Effector CD4-positive, alpha-beta T cell (primary cell): ENCODE measurements around the gene EMC10.
A peak's percentile ranks its signal among the peaks of the same experiment; 100 is the strongest.

Experiments used
- DNase-seq: peaks from one replicate; pipeline ENCODE4 v3.0.0-alpha.2; 2020

The EMC10 gene

DNA sequence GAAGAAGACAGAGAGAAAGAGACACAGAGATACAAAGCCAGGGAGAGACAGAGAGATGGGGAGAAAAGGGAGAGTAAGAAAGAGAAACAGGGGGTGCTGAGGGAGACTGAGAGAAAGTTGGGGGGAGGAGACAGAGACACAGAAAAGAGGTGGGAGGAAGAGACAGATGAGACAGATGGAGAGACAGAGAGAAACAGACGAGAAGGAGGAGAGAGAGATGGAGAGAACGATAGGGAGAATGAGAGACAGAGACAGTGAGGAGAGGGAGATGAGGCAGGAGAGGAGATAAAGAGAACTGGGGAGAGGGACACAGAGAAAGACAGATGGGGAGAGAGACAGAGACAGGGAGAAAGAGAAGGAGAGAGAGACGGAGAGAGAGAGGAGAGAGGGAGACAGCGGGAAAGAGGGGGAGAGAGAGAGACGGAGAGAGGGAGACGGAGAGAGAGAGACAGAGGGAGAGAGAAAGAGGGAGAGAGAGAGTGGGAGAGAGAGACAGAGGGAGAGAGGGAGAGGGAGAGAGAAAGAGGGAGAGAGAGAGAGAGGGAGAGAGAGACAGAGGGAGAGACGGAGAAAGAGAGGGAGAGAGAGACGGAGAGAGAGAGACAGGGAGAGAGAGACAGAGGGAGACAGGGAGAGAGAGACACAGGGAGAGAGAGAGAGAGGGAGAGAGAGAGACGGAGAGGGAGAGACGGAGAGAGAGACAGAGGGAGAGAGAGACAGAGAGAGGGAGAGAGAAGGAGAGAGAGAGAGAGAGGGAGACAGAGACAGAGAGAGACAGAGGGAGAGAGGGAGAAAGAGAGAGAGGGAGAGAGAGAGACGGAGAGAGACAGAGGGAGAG lies 22.1 kb downstream of the EMC10 start:
- no peak for DNase-seq

DNA sequence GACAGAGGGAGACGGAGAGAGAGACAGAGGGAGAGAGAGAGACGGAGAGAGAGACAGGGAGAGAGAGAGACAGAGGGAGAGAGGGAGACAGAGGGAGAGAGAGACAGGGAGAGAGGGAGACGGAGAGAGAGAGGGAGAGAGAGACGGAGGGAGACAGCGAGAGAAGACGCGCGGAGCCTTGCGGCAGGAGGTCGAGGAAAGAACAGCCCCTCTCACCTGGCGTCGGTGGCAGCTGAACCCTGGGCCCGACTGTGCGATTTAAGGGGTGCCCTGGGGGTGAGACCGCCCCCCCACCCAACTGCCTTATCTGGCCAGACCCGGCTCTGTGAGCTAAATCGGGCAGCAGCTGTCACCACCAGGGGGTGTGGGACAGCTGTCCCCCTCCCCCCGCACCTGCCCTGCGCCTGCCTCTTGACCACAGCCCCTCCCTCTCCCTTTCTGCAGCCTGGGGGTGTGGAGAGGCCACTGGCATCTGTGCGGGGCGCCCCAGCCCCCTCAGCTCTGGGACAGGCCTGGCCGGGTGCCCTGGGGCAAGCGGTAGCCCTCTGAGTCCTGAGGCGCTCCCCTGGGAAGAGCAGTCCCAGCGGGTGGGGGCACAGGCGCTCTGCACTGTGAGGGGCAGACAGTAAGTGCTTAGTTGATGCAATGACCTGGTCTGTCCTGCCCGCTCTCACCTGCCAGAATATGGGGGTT lies 23.9 kb downstream of the EMC10 start:
- DNase-seq, result no peak

DNA sequence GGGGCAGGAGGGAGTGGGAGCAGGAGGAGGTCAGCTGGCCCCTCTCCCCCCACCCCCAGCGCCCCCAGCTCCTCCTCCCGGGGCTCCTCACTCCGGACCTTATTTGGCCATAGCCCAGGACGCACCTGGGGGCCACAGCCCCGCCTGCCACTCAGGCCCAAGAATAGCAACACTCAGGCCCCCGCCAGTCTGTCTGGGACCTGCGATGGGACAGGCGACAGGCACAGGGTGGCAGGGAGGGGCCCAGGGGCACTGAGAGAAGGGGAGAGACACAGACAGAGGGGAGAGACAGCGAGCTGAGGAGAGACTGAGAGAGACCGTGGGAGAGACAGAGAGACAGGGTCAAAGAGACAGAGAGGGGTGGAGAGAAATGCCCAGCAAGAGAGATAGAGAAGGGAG lies 24.4 kb downstream of the EMC10 start:
- DNase-seq, result no peak

DNA sequence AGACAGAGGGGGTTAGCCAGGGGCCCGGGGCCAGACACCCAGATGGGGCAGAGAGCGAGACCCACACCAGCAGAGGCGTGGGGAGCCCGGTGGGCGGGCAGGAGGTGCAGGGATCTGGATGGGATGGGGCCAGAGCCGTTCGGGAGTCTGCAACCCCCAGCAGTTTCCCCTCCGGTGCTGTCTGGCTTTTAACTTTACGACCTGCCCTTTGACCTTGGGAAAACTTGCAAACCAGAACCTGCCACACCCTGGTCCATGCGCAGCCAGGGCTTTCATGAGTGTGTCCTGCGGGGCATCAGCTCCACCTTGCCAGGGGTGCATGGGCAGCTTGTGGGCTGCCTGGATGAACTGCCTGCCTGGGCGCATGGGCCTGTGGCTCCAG lies 24.9 kb downstream of the EMC10 start:
- no peak for DNase-seq

DNA sequence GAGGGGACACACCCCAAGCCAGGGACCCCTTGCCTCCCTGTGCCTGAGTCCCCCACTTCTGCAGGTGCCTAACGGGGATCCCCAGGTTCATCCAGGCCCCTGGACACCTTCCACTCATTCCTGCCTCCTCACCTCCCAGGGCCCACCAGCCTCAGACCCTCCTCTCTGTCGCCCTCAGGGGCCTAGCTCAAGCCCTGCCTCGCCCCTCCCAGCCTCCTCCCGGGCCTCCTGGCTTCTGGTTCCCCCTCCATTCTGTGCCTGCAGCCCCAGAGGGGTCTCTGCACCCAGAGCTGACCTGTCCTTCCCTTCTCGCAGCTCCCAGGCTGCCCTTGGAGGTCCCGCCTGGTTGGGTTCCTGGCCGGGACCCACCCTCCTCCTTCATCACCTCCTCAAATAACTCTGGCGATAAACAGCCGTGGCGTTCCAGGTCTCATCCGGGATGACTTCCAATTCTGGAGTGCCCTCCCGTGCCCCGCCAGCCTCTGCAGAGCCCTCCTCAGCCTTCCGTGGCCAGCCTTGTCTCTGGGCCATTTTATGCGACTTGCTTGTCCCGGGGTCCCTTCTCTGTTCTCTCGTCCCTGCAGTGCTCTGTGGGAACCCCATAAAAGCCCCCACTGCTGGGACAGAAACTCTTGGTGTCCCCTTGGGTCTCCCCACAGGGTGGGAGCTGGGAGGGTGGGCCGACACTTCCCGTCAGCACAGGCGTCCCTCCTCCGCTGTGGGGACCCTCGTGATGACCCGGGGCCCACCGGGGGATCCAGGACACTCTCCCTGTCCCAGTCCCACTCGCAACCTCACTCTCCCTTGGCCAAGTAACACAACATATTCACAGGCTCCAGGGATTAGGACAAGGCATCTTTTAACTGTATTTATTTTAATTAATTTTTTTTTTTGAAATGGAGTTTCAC lies 25.5 kb downstream of the EMC10 start:
- no peak for DNase-seq

DNA sequence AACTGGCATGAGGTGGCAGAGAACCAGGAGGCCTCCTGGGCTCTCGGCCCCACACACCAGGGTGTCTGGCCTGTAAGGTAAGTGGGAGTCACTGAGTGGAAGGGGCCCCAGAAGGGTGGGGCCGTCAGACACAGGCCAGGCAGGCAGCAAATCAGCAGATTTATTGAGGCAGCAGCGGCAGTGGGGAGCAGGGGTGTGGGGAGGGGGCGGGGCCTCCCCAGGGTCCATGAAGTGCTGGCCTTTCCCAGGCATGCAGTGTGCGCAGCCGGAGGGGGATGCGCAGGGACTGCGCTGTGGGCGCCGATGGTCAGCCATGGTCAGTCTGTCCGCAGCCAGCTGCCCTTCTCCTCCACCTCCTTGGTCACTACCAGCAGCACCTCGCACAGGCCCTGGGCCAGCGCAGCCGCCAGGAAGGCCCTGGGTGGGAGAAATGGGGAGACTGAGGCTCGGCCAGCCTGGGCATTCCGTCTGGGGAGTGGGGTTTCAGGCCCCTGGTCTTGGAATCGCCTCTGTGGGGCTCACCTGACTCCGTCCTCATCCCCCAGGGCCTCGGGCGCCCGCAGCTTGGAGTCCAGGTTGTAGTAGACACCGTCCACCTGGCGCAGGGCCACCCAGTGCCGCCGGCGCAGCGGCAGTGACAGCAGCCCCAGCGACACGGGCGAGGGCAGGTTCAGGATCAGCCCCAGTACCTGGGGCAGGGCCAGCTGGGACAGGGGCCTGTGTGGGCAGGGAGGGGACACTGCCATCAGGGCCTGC lies 29.7 kb downstream of the EMC10 start:
- no peak for DNase-seq

DNA sequence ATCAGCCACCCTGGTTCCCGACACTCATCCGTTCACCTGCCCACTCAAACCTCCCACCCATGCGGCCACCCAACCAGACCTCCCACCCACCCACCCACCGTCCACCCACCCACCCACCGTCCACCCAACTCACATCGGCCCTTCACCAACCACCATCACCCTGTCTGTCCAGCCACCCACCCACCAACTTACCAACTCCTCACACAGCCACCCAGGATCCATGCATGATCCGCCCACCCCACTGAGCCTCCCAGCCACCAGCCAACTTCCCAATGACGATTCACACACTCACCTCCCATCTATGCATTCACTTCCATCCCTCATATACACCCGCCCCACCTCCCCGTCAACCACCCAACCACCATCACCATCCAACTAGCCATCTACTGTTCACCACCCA lies 30.4 kb downstream of the EMC10 start:
- no peak for DNase-seq

DNA sequence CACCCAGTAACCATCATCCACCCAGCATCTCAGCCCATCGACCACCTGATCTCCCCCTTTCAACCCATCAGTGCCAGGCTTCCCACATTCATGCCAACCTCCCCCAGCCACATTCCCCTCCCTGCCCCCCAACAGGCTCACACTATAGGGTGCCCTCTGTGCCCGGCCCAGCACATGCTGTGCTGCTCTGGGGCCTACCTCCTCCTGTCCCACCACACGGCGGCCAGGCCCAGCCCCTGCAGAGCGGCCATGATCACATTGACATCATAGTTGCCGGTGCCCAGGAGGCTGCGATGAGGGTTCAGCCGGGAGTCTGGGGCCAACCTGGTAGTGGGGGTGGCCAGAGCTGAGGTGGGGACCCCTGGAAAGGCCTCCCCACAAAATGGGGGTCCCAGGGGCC lies 31.1 kb downstream of the EMC10 start:
- no peak for DNase-seq

DNA sequence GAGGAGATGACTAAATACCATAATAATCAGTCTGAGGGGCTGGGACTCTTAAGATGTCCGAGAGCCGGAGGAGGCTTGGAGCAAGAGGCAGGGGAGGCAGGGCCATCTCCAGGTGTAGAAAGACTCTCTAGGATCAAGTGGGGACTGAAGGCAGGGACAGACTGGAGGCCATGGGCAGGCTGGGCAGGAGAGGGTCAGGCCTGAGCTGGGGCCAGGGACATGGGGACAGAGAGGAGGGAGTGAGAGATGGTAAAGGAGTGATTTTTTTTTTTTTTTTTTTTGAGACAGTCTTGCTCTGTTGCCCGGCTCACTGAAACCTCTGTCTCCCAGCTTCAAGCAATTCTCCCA lies 32.5 kb downstream of the EMC10 start:
- no peak for DNase-seq

DNA sequence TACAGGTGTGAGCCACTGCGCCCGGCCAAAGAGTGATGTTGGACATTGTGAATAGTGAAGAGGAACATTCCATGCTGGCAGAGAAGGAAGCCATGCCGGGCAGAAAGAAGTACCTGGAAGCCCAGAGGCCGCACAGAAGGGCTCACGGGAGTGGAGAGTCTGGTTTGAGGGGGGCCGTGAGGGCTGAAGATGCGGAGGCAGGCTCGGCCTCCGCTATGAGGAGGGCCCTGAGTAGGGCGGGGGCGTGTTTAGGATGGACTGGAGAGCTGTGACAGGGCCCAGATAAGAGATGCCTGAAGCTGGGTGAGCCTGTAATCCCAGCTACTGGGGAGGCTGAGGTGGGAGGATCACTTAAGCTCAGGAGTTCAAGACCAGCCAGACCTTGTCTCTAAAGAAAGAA lies 33.1 kb downstream of the EMC10 start:
- no peak for DNase-seq

DNA sequence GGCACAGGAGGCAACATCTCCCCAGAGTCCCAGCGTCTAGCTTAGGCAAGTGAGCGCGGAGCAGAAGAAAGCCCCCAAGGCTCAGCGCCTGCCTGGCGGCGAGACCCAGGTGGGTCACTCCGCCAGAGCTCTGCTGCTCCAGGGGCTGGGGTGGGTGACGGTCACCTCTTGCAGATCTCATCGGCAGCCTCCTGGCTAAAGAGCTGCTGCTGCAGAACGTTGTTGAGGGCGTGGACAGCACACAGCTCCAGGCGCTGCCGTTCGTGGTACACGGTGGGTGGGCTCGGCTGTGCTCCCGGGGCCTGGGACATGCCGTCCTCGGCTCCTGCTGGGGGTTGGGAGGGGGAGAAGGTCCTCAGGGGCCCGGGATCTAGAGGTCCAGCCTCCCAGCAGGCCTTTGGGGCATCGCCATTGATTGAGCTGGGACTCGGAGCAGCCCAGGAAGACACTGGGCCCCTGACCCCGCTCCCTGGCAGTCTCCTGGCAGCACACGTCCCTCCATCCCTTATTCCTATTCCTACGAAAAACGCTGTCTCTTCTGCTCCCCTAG lies 33.9 kb downstream of the EMC10 start:
- DNase-seq, result no peak

DNA sequence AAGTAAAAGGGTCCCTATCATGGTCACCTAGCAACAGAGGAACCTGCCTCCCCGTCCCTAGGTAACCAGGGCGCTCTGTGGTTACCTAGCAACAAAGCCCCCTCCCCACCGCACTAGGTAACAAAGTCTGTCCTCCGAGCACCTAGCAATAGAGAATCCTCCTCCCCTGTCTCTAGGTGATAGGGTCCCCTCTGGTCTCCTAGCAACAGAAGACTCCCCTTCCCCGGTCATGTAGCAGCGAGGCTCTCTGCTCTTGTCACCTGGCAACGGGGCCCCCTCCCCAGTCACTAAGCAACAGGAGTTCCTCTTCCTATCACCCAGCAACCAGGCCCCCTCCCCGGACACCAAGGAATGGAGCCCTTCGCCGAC lies 34.4 kb downstream of the EMC10 start:
- DNase-seq, result no peak

DNA sequence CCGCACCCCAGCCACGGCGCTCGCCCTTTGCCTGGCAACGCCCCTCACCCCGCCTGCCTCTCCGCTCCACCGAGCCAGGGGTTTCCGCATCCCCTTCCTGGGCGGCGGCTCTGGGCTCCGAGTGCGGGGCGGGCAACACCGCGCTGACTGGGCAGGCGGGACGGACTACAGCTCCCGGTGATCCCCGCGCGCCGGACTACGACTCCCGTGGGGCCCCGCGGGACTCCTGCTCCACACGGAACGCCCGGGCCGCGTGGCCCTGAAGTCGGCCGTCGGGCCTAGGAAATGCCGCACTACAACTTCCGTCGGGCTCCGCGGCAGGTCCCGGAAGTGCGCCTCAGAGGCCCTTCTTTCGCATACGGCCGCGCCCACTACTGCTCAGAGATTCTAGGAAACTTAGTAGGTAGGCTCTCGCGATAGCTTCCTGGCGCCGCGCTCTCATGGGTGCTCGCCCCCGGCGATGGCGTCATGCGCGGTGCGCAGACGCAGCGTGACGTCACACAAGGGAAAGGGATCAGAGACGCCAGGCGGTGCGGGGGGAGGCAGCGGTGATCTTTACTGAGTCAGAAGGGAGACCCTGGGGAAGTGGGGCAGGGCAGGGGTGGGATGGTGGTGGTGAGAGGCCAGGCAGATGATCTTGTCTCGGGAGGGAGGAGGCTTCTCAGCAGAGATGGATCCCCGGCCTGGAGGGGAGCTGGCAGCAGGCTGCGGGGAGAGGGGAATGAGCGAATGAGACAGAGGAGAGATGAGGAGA lies 34.9 kb downstream of the EMC10 start, which contains the start of gene JOSD2:
JOSD2 (minus strand) TSS at position 123 of the 754 bp plus-strand sequence. CDS start 760 bp downstream, outside the sequence.
- peak; percentile 95 for DNase-seq

DNA sequence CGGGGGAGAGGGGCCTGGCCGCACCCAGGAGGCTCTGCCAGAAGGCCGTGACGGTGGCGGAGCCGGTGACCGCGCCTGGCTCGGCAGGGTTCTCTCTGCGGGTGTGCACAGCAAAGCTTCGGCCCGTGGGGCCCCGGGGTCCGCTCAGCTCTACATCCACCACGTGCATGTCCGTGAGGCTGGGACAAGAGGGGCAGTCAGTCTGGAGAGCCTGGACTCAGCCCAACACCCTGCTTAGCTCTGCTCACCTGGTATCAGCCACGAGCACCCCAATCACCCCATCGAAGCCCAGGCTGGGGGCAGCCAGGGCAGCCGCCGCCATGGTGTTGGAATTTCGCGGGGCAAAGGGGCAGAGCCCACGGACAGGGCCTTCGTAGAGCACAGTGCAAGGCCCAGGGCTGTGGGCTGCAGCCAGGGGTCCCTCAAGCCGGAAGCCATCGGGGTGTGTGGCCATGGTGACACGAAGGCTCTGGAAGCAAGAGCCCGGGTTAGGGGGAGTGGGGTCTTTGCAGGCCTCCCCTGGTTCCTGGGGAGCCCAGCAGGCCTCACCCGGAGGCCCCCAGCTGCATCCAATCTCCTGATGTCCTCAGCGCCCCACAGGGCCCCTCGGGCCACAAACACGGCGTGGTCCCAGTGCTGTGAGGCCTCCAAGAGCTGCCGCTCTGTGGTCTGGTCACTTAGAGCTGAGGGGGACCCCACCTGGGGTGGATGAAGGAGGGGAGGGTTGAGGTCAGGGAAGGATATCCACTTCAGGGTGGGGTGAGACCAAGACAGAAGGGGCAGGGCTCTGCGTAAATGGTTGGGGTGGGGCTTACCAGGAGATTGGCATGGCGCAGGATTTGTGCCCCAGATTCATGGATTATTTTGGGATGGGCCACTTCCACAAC lies 36.0 kb downstream of the EMC10 start:
- DNase-seq, result no peak

DNA sequence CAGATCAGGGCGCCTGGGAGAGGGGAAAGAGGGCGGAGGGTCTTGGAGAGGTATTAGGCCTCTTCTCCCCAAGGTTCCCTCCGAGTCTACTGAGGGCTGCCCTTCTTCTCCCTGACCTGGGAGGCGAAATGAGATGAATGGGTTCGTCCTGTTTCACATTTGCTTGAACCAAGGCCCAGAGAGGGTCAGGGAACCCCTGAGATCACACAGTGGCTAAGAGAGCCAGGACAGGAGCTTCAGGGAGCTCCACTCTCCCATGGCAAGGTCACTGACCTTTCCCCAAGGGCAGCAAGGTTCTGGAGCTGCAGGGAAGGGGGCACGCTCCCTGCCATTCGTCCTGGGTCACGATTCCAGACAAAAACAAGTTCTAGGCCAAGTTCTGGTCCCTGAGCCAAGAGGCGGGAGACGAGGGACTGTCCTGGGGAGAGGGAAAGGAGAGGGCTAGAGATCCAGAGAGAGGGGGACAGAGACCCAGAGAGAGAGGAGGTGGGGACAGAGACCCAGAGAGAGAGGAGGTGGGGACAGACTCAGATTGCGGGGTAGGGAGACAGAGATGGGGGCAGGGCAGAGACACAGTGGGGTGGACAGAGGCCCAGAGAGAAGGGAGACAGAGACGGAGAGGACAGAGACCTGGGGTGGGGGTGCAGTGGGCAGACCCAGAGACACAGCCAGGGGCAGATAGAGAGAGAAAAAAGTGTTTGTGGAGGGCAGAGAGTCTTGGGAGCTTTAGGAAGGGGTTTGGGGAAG lies 36.9 kb downstream of the EMC10 start:
- no peak for DNase-seq

DNA sequence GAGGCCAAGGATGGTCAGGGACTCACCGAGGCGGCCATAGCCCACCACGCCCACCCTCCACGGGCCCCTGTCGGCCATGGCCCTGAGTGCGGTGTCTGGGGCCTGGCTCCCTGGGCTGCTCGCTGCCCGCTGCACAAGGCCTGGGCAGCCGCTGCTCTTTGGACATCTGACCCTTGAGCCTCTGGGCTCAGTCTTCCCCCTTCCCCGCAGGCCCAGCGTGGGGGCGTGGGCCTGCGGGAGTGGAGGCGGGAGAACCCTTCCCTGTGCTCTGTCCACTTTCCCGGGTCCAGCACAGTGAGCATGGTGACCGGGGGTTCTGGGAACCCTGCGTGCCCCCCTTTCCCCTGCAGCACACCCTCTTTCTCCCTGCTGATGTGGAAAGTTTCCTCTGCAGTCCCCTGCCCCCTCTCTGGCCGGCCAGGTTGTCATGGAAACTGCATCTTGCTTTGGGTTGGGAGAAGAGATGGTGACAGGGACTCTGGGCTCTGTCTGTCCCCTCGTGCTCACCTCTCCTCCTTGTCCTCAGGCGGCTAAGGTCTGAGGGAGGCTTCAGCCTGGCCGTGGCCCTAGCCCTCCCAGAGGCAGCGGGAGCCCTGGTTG lies 37.5 kb downstream of the EMC10 start, which contains the start of gene ASPDH:
ASPDH (minus strand) TSS at position 168 of the 600 bp plus-strand sequence; CDS start at position 78, 90 bp downstream.
- no peak for DNase-seq

DNA sequence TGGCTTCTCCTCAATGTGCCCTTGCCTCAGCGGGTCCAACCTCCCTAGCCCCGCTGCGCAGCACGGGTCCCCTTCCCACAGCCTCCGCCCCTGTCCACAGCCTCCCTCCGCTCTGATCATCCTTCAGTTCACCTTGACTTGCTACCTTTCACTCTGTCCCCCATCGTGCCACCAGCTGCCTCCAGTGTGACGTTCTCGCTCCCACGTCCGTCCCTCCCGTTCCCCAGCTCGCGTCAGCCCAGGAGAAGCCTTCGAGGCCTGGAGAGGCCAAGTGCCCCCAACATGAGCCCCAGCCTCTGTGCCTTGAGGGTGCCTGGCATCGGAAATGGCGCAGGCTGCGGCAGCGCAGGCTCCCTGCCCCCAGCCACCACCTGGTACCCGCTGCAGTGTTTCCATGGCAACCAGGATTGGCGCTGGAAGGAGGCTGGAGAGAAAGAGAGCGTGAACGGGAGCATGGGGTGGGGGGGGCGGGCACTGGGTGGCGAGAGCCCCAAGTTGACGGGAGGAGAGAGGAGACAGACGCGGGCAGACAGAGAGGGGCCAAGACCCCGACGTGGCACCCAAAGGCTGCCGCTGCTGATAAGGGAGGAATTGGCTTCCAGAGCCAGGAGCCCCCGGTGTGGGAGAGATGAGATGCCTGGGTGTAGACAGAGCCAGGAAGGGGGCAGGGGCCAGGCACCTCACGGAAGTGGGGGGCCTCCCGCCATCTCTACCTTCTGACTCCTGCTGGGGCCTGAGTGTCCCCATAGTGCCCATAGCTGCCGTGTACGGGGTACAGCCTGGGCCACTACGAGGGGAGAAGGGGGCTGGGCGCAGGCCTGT lies 38.2 kb downstream of the EMC10 start:
- DNase-seq, result no peak

DNA sequence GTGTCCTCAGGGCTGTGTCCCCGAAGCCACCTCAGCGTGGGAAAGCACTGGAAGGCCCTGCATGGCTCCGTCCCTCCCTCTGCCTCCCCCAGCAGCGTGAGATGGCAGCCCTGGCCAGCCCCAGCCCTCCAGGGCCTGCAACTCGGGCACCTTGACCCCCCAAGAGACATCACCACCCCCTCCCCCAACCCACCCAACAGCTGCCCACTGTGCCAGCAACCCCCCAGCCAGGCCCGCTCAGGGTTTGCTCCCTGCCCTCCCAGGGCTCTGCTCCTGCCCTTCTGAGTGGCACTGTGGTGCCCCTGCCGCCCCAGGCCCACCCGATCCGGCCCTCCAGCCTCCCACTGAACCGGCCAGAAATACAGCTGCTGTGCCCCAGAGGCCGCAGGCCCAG lies 38.9 kb downstream of the EMC10 start:
- DNase-seq, result no peak
